ENCODE measurements around the gene NOL4L.
"Not testable (repeated sequence)": the region's sequence is repeated elsewhere in the genome, so short reads cannot be mapped to it uniquely, and the experiment has no call there.

NOL4L gene

DNA sequence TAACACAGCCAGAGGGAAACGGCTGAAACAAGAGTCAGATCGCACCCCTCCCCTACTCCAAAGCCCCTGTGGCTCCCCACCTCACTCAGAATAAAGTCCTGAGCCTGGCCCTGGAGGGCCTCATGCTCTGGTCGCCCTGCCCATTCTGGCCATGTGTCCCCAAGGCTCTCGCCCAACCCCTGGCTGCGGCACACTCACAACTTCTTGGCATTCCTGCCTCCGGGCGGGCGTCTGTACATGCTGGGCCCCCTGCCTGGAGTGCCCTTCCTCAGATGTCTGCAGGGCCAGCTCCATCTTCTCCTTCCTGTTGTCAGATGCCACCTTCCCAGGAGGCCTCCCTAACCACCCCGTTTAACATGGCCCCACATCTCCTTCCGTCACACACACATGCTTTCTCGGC lies 17.1 kb upstream of the NOL4L start:
- no peaks in the 10 kb centered on the region for H3K4me1 ChIP-seq (ENCODE audit: control insufficient read depth, insufficient read depth, low read length)
- H3K9ac ChIP-seq (ENCODE audit: low read depth, low read length), result no peak overlapping the region
- H3K27me3 ChIP-seq (ENCODE audit: control insufficient read depth, insufficient read depth, low read length), result peaks cover 3% of the 10 kb centered on the region
- no peaks in the 10 kb centered on the region for H3K9me3 ChIP-seq (ENCODE audit: control insufficient read depth, insufficient read depth, low read length)
- H3K36me3 ChIP-seq (ENCODE audit: control insufficient read depth, insufficient read depth, low read length), result no peaks in the 10 kb centered on the region
- H3K4me3 ChIP-seq (ENCODE audit: low read depth, low read length), result no peak overlapping the region

- Histone ChIP-seq H3K9ac (ENCODE audit: low read depth, low read length) (no peak overlapping the region), H3K4me1 (ENCODE audit: control insufficient read depth, insufficient read depth, low read length) (no peaks in the 10 kb centered on the region), H3K36me3 (ENCODE audit: control insufficient read depth, insufficient read depth, low read length) (no peaks in the 10 kb centered on the region), H3K4me3 (ENCODE audit: low read depth, low read length) (no peak overlapping the region), H3K9me3 (ENCODE audit: control insufficient read depth, insufficient read depth, low read length) (no peaks in the 10 kb centered on the region), H3K27me3 (ENCODE audit: control insufficient read depth, insufficient read depth, low read length) (no peaks in the 10 kb centered on the region)
These were observed 15.6 kb upstream of the NOL4L start for GRCh38 chr20:32600681-32601237.

GRCh38 chr20:32599783-32600340 lies 14.7 kb upstream of the NOL4L start:
- Histone ChIP-seq H3K9ac (ENCODE audit: low read depth, low read length) (no peak overlapping the region), H3K4me1 (ENCODE audit: control insufficient read depth, insufficient read depth, low read length) (no peaks in the 10 kb centered on the region), H3K9me3 (ENCODE audit: control insufficient read depth, insufficient read depth, low read length) (no peaks in the 10 kb centered on the region), H3K4me3 (ENCODE audit: low read depth, low read length) (no peak overlapping the region), H3K36me3 (ENCODE audit: control insufficient read depth, insufficient read depth, low read length) (no peaks in the 10 kb centered on the region), H3K27me3 (ENCODE audit: control insufficient read depth, insufficient read depth, low read length) (no peaks in the 10 kb centered on the region)

GRCh38 chr20:32598606-32599005 lies 13.5 kb upstream of the NOL4L start:
- H3K36me3 ChIP-seq (ENCODE audit: control insufficient read depth, insufficient read depth, low read length), result no peaks in the 10 kb centered on the region
- no peaks in the 10 kb centered on the region for H3K9me3 ChIP-seq (ENCODE audit: control insufficient read depth, insufficient read depth, low read length)
- no peak overlapping the region for H3K4me3 ChIP-seq (ENCODE audit: low read depth, low read length)
- H3K27me3 ChIP-seq (ENCODE audit: control insufficient read depth, insufficient read depth, low read length), result no peaks in the 10 kb centered on the region
- no peak overlapping the region for H3K9ac ChIP-seq (ENCODE audit: low read depth, low read length)
- H3K4me1 ChIP-seq (ENCODE audit: control insufficient read depth, insufficient read depth, low read length), result no peaks in the 10 kb centered on the region

GRCh38 chr20:32597714-32598113 lies 12.6 kb upstream of the NOL4L start:
- Histone ChIP-seq H3K4me1 (ENCODE audit: control insufficient read depth, insufficient read depth, low read length) (no peaks in the 10 kb centered on the region), H3K27me3 (ENCODE audit: control insufficient read depth, insufficient read depth, low read length) (no peaks in the 10 kb centered on the region), H3K9me3 (ENCODE audit: control insufficient read depth, insufficient read depth, low read length) (no peaks in the 10 kb centered on the region), H3K36me3 (ENCODE audit: control insufficient read depth, insufficient read depth, low read length) (no peaks in the 10 kb centered on the region), H3K9ac (ENCODE audit: low read depth, low read length) (no peak overlapping the region), H3K4me3 (ENCODE audit: low read depth, low read length) (no peak overlapping the region)

DNA sequence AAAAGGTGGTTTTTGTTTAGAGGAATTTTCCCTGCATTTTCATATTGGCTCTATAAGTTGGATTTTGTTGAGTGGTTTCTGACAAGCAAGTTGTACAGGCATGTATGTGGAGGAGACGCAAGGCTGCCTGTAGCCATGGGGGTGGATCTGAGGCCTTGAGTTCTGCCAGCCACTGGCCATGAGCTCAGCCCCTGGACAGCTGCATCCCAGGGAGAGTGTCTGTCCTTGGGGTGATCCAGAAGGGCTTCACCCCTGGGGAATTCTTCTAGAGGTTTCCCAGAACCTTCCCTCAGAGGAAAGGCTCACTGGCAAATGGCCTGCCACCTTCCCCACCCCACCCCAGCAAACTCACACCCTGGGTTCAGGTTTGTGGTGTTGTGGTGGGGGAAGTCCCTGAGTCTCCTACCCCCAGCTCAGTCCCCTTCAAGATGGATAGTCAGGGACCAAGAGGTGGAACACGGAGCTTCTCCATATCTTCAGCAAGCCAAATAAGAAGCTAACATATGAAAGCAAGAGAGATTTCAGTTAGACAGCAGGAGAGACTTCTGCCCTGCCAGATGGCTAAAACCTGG lies 11.6 kb upstream of the NOL4L start:
- Histone ChIP-seq H3K9ac (ENCODE audit: low read depth, low read length) (no peak overlapping the region), H3K27me3 (ENCODE audit: control insufficient read depth, insufficient read depth, low read length) (no peaks in the 10 kb centered on the region), H3K36me3 (ENCODE audit: control insufficient read depth, insufficient read depth, low read length) (no peaks in the 10 kb centered on the region), H3K4me3 (ENCODE audit: low read depth, low read length) (no peak overlapping the region), H3K4me1 (ENCODE audit: control insufficient read depth, insufficient read depth, low read length) (no peaks in the 10 kb centered on the region), H3K9me3 (ENCODE audit: control insufficient read depth, insufficient read depth, low read length) (no peaks in the 10 kb centered on the region)

GRCh38 chr20:32595143-32595542 lies 10.0 kb upstream of the NOL4L start:
- H3K27me3 ChIP-seq (ENCODE audit: control insufficient read depth, insufficient read depth, low read length), result no peaks in the 10 kb centered on the region
- H3K36me3 ChIP-seq (ENCODE audit: control insufficient read depth, insufficient read depth, low read length), result no peaks in the 10 kb centered on the region
- H3K9me3 ChIP-seq (ENCODE audit: control insufficient read depth, insufficient read depth, low read length), result no peaks in the 10 kb centered on the region
- H3K4me1 ChIP-seq (ENCODE audit: control insufficient read depth, insufficient read depth, low read length), result no peaks in the 10 kb centered on the region
- H3K4me3 ChIP-seq (ENCODE audit: low read depth, low read length), result no peak overlapping the region
- H3K9ac ChIP-seq (ENCODE audit: low read depth, low read length), result no peak overlapping the region

DNA sequence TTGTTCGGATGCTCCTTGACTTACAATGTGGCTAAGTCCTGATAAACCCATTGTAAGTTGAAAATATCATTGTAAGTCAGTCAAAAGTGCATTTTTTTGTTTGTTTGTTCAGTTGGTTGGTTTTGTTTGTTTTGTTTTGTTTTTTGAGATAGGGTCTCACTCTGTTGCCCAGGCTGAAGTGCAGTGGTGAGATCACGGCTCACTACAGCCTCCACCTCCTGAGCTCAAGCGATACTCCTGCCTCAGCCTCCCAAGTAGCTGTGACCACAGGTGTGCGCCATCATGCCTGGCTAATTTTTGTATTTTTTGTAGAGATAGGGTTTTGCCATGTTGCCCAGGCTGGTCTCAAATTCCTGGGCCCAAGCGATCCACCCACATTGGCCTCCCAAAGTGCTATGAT lies 9.5 kb upstream of the NOL4L start:
- not testable (repeated sequence) for H3K9ac ChIP-seq (ENCODE audit: low read depth, low read length); H3K36me3 ChIP-seq (ENCODE audit: control insufficient read depth, insufficient read depth, low read length); H3K4me3 ChIP-seq (ENCODE audit: low read depth, low read length); H3K9me3 ChIP-seq (ENCODE audit: control insufficient read depth, insufficient read depth, low read length); H3K27me3 ChIP-seq (ENCODE audit: control insufficient read depth, insufficient read depth, low read length); H3K4me1 ChIP-seq (ENCODE audit: control insufficient read depth, insufficient read depth, low read length)

DNA sequence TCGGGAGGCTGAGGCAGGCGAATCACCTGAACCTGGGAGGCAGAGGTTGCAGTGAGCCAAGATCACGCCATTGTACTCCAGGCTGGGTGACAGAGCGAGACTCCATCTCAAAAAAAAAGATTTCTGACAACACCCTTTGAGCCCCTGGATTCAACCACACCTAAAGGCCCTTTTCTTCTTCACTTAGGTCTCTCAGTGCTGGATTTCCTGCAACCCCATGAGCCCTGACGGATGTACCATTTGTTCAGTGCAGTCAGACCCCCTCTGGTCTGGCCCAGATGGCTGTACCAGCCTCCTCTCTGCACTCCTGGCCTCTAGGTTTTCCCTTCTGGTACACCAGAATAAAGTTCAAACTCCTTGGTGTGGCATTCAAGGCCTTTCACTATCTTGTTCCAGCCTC lies 9.1 kb upstream of the NOL4L start:
- Histone ChIP-seq H3K27me3 (ENCODE audit: control insufficient read depth, insufficient read depth, low read length) (no peaks in the 10 kb centered on the region), H3K9me3 (ENCODE audit: control insufficient read depth, insufficient read depth, low read length) (no peaks in the 10 kb centered on the region), H3K4me3 (ENCODE audit: low read depth, low read length) (no peak overlapping the region)

DNA sequence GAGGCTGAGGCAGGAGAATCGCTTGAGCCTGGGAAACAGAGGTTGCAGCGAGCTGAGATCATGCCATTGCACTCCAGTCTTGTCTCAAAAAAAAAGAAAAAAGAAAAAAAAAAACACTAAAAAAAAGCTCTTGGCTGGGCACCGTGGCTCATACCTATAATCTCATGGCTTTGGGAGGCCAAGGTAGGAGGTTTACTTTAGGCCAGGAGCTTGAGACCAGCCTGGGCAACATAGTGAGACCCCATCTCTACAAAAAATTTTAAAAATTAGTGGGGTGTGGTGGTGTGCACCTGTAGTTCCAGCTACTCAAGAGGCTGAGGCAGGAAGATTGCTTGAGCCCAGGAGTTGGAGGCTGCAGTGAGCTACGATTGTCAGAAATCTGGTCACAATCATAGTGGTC lies 7.5 kb upstream of the NOL4L start:
- not testable (repeated sequence) for H3K9me3 ChIP-seq (ENCODE audit: control insufficient read depth, insufficient read depth, low read length); H3K9ac ChIP-seq (ENCODE audit: low read depth, low read length); H3K4me3 ChIP-seq (ENCODE audit: low read depth, low read length); H3K36me3 ChIP-seq (ENCODE audit: control insufficient read depth, insufficient read depth, low read length); H3K27me3 ChIP-seq (ENCODE audit: control insufficient read depth, insufficient read depth, low read length); H3K4me1 ChIP-seq (ENCODE audit: control insufficient read depth, insufficient read depth, low read length)

More for the DNA sequence above, 9.1 kb upstream of the NOL4L start:
- H3K9ac ChIP-seq (ENCODE audit: low read depth, low read length), result no peak overlapping the region
- no peaks in the 10 kb centered on the region for H3K4me1 ChIP-seq (ENCODE audit: control insufficient read depth, insufficient read depth, low read length)
- H3K36me3 ChIP-seq (ENCODE audit: control insufficient read depth, insufficient read depth, low read length), result no peaks in the 10 kb centered on the region

GRCh38 chr20:32592022-32592421 lies 6.9 kb upstream of the NOL4L start:
- Histone ChIP-seq H3K36me3 (ENCODE audit: control insufficient read depth, insufficient read depth, low read length) (no peaks in the 10 kb centered on the region), H3K4me3 (ENCODE audit: low read depth, low read length) (no peak overlapping the region), H3K9me3 (ENCODE audit: control insufficient read depth, insufficient read depth, low read length) (no peaks in the 10 kb centered on the region), H3K27me3 (ENCODE audit: control insufficient read depth, insufficient read depth, low read length) (peaks cover 14% of the 10 kb centered on the region), H3K9ac (ENCODE audit: low read depth, low read length) (no peak overlapping the region), H3K4me1 (ENCODE audit: control insufficient read depth, insufficient read depth, low read length) (no peaks in the 10 kb centered on the region)

GRCh38 chr20:32589769-32590168 lies 4.6 kb upstream of the NOL4L start:
- Histone ChIP-seq H3K4me1 (ENCODE audit: control insufficient read depth, insufficient read depth, low read length) (peaks cover 3% of the 10 kb centered on the region), H3K9me3 (ENCODE audit: control insufficient read depth, insufficient read depth, low read length) (no peaks in the 10 kb centered on the region), H3K36me3 (ENCODE audit: control insufficient read depth, insufficient read depth, low read length) (no peaks in the 10 kb centered on the region), H3K4me3 (ENCODE audit: low read depth, low read length) (no peak overlapping the region), H3K27me3 (ENCODE audit: control insufficient read depth, insufficient read depth, low read length) (peaks cover 29% of the 10 kb centered on the region), H3K9ac (ENCODE audit: low read depth, low read length) (no peak overlapping the region)

Measured in iPS-15b (cell line).